Mesendoderm (in vitro differentiated cells): ENCODE results near the gene TOP1.
A peak's percentile ranks its signal among the peaks of the same experiment; 100 is the strongest.

Experiments used
- DNase-seq: peaks from one replicate; pipeline ENCODE4 v3.0.0; 2013
- H2AK5ac ChIP-seq: 2 replicates; pipeline ENCODE4 v1.6.1; 2013; ENCODE audit warnings: low read length, inconsistent platforms
- H2BK120ac ChIP-seq: 2 replicates; pipeline ENCODE4 v1.6.1; 2013; ENCODE audit warnings: low read depth, mild to moderate bottlenecking, low read length, moderate library complexity, mixed read lengths
- H2BK15ac ChIP-seq: replicated peaks from 2 replicates; pipeline ENCODE4 v1.6.1; 2013; ENCODE audit warnings: low read depth, mild to moderate bottlenecking, moderate library complexity
- H2BK5ac ChIP-seq: 2 replicates; pipeline ENCODE4 v1.6.1; 2013; ENCODE audit warnings: low read length, inconsistent platforms
- H3K18ac ChIP-seq: 2 replicates; pipeline ENCODE4 v1.6.1; 2013; ENCODE audit warnings: mild to moderate bottlenecking, low read length, mixed read lengths
- H3K23ac ChIP-seq: one replicate; pipeline ENCODE4 v1.6.1; 2013; ENCODE audit warnings: low read length
- H3K27ac ChIP-seq: 2 replicates; pipeline ENCODE4 v1.5.1; 2013; ENCODE audit warnings: low read depth, mild to moderate bottlenecking, inconsistent platforms, low read length, moderate library complexity
- H3K27me3 ChIP-seq: 2 replicates; pipeline ENCODE4 v1.6.1; 2013; ENCODE audit warnings: low read length, control low read depth, mild to moderate bottlenecking, inconsistent platforms; ENCODE audit not compliant: insufficient read depth, poor library complexity
- H3K36me3 ChIP-seq: 2 replicates; pipeline ENCODE4 v1.6.1; 2013; ENCODE audit warnings: low read length, inconsistent platforms; ENCODE audit not compliant: control insufficient read depth, insufficient read depth
- H3K4ac ChIP-seq: one replicate; pipeline ENCODE4 v1.6.1; 2013; ENCODE audit warnings: low read depth, mild to moderate bottlenecking, low read length, moderate library complexity
- H3K4me1 ChIP-seq: 2 replicates; pipeline ENCODE4 v1.6.1; 2013; ENCODE audit warnings: low read depth, low read length, inconsistent platforms; ENCODE audit not compliant: control insufficient read depth
- H3K4me2 ChIP-seq: 2 replicates; pipeline ENCODE4 v1.6.1; 2013; ENCODE audit warnings: low read length
- H3K4me3 ChIP-seq: 2 replicates; pipeline ENCODE4 v1.5.1; 2013; ENCODE audit warnings: mild to moderate bottlenecking, low read length
- H3K56ac ChIP-seq: one replicate; pipeline ENCODE4 v1.6.1; 2013; ENCODE audit warnings: low read length
- H3K79me1 ChIP-seq: 2 replicates; pipeline ENCODE4 v1.6.1; 2013; ENCODE audit warnings: low read length, inconsistent platforms
- H3K79me2 ChIP-seq: 2 replicates; pipeline ENCODE4 v1.6.1; 2013; ENCODE audit warnings: mild to moderate bottlenecking, low read length; ENCODE audit not compliant: control insufficient read depth, insufficient read depth
- H3K9ac ChIP-seq: 2 replicates; pipeline ENCODE4 v1.6.1; 2013; ENCODE audit warnings: low read length, inconsistent platforms
- H4K5ac ChIP-seq: one replicate; pipeline ENCODE4 v1.6.1; 2013; ENCODE audit warnings: low read length
- H4K8ac ChIP-seq: one replicate; pipeline ENCODE4 v1.6.1; 2013; ENCODE audit warnings: low read depth, mild to moderate bottlenecking, control low read depth, low read length, moderate library complexity
- WGBS: extraction: QIAGEN DNeasy Blood & Tissue Kit; methylation state at CpG from one replicate; pipeline ENCODE4 v1.1.7; 2013; ENCODE audit warnings: low lambda C conversion rate, missing lambda C conversion rate; ENCODE audit not compliant: insufficient coverage; ENCODE audit errors: extremely low coverage; 5-methylcytosine and 5-hydroxymethylcytosine counted together

Gene TOP1

DNA sequence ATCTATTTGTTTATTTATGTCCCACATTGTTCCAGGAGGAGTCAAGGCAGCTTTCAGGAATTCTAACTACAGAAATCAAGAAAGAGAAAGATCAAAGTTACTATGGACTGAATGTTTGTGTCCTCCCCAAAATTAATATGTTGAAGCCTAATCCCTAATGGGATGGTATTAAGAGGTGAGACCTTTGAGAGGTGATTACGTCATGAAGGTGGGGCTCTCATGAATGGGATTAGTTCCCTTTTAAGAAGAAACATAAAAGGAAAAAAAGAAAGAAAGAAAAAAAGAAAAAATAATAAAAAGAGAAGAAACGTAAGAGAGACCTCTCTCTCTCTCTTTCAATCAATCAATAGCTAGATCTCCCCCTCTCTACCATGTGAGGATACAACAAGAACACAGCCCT lies 44.7 kb upstream of the TOP1 start:
- no CpG with 5 or more reads among the region's 2 CpGs for WGBS
- Histone ChIP-seq H3K27me3 (no peaks in the 10 kb centered on the region), H3K36me3 (no peaks in the 10 kb centered on the region), H3K79me2 (no peaks in the 10 kb centered on the region), H3K4me3 (no peak overlapping the region), H3K23ac (no peak overlapping the region), H2AK5ac (no peak overlapping the region), H3K18ac (no peak overlapping the region), H2BK15ac (no peak overlapping the region), H3K4ac (no peak overlapping the region), H3K27ac (no peak overlapping the region), H3K9ac (no peak overlapping the region), H3K4me2 (no peak overlapping the region), H3K56ac (no peak overlapping the region), H4K8ac (no peak overlapping the region), H3K79me1 (no peaks in the 10 kb centered on the region), H4K5ac (no peak overlapping the region), H2BK120ac (no peak overlapping the region), H2BK5ac (no peak overlapping the region), H3K4me1 (no peaks in the 10 kb centered on the region)
- no peak for DNase-seq

GRCh38 chr20:40984496-40984895 lies 44.1 kb upstream of the TOP1 start:
- no peak overlapping the region for H2BK5ac ChIP-seq
- H3K4me1 ChIP-seq = no peaks in the 10 kb centered on the region
- no peak overlapping the region for H3K23ac ChIP-seq
- no peak overlapping the region for H4K5ac ChIP-seq
- H3K9ac ChIP-seq = no peak overlapping the region
- no peak overlapping the region for H2BK120ac ChIP-seq
- H3K4ac ChIP-seq = no peak overlapping the region
- DNase-seq = no peak
- H3K79me1 ChIP-seq = no peaks in the 10 kb centered on the region
- H3K56ac ChIP-seq = no peak overlapping the region
- no peaks in the 10 kb centered on the region for H3K36me3 ChIP-seq
- H3K27ac ChIP-seq = no peak overlapping the region
- no peak overlapping the region for H2AK5ac ChIP-seq
- H3K4me3 ChIP-seq = no peak overlapping the region
- H3K4me2 ChIP-seq = no peak overlapping the region
- no peaks in the 10 kb centered on the region for H3K79me2 ChIP-seq
- no peak overlapping the region for H3K18ac ChIP-seq
- H2BK15ac ChIP-seq = no peak overlapping the region
- no peaks in the 10 kb centered on the region for H3K27me3 ChIP-seq
- H4K8ac ChIP-seq = no peak overlapping the region
- WGBS = no CpG with 5 or more reads among the region's 4 CpGs

GRCh38 chr20:40986774-40987173 lies 41.8 kb upstream of the TOP1 start:
- Histone ChIP-seq H3K4ac (no peak overlapping the region), H2BK5ac (no peak overlapping the region), H2BK15ac (no peak overlapping the region), H3K79me2 (no peaks in the 10 kb centered on the region), H3K79me1 (no peaks in the 10 kb centered on the region), H3K4me3 (no peak overlapping the region), H3K23ac (no peak overlapping the region), H3K4me2 (no peak overlapping the region), H3K4me1 (peaks cover 3% of the 10 kb centered on the region), H3K18ac (no peak overlapping the region), H2BK120ac (no peak overlapping the region), H3K27me3 (no peaks in the 10 kb centered on the region), H3K36me3 (no peaks in the 10 kb centered on the region), H3K9ac (no peak overlapping the region), H3K27ac (no peak overlapping the region), H2AK5ac (no peak overlapping the region), H4K8ac (no peak overlapping the region), H3K56ac (no peak overlapping the region), H4K5ac (no peak overlapping the region)
- WGBS = no CpG with 5 or more reads among the region's 2 CpGs
- DNase-seq = no peak

DNA sequence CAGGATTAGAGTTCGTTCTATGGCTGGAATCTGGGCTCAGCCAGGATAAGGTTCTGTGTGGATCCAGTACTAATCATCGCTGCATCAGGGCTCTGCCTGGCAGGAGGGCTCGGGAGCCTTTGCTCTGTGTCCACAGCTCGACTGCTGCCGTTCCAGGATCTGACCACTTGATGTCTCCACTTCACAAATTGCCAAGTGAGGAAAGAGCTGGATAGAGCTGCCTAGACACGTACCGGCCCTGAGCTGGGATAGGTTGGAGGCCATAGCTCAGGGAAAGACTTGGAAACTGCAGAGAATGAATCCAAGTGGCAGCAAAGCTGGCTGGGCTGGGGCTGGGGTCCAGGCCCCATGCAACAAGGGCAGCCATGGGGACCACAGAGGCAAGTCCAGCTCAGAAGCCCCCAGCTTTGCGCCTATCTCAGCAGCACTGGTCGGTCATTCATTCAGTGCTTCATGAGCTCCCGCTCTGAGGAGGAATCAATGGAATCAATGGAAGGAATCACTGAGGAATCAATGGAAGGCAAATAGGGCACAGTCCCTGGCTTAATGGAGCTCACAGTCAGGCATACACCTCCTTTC lies 38.0 kb upstream of the TOP1 start:
- Histone ChIP-seq H3K23ac (no peak overlapping the region), H3K9ac (peak overlapping the region; percentile 22), H4K5ac (peak overlapping the region; percentile 77), H3K4me3 (no peak overlapping the region), H3K79me1 (no peaks in the 10 kb centered on the region), H4K8ac (no peak overlapping the region), H3K4me2 (no peak overlapping the region), H2BK15ac (peak overlapping the region; percentile 15), H2BK5ac (peak overlapping the region; percentile 40), H3K4me1 (peaks cover 3% of the 10 kb centered on the region), H3K36me3 (no peaks in the 10 kb centered on the region), H3K79me2 (no peaks in the 10 kb centered on the region), H3K56ac (peak overlapping the region; percentile 72), H3K27me3 (no peaks in the 10 kb centered on the region), H3K18ac (peak overlapping the region; percentile 29), H2BK120ac (no peak overlapping the region), H2AK5ac (no peak overlapping the region), H3K4ac (no peak overlapping the region), H3K27ac (no peak overlapping the region)
- DNase-seq = peak; percentile 95
- no CpG with 5 or more reads among the region's 10 CpGs for WGBS

DNA sequence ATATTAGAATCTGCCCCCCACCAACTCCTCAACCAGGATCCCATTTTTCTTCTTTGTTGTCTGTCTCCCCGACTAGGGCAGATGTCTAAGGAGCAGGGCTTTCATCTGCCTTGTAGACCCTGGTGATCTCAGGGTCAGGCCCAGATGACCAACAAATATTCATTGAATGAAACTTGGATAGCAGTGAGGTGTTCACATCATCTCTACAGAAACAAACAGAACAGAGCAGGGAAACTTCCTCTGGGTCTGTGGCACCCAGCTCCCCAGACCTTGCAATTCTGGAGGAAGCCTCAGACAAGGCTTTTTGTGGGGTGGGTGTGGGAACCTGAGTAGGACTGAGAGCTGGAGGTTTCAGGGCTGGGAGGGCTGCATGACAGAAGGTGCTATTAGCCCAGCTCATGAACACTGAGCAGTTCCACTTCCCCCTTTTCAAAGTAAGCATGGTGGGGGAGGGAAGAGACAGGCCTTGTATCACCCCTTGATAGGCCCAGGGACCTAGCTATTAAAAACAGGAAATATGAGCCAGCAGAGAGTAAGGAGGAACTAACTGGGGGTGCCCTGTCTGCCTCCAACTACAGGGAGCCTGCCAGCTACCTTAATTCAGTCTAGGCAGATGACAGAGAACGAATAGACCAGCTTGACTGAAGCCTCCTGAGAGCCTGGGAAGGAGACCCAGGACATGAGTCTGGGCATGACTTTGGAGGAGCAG lies 37.3 kb upstream of the TOP1 start:
- Histone ChIP-seq H3K79me2 (no peaks in the 10 kb centered on the region), H2BK5ac (no peak overlapping the region), H3K4me1 (peaks cover 3% of the 10 kb centered on the region), H4K8ac (no peak overlapping the region), H3K27me3 (no peaks in the 10 kb centered on the region), H3K27ac (no peak overlapping the region), H3K4ac (no peak overlapping the region), H3K4me3 (no peak overlapping the region), H2BK15ac (no peak overlapping the region), H4K5ac (no peak overlapping the region), H3K18ac (peak overlapping the region; percentile 29), H2AK5ac (no peak overlapping the region), H3K23ac (no peak overlapping the region), H3K36me3 (no peaks in the 10 kb centered on the region), H2BK120ac (no peak overlapping the region), H3K9ac (no peak overlapping the region), H3K56ac (peak overlapping the region; percentile 72), H3K79me1 (no peaks in the 10 kb centered on the region), H3K4me2 (no peak overlapping the region)
- no peak for DNase-seq
- WGBS = no CpG with 5 or more reads among the region's 2 CpGs
